Adrenal gland (tissue), 12 donors: ENCODE measurements around the gene RMND5B. TPM values are rescaled to one million over a fixed set of nuclear protein-coding genes. Genes with fewer than 3 reads are reported as not detected.

Experiments
- DNase-seq, 7 donors: peaks; one replicate each; pipeline ENCODE4 v3.0.0-alpha.2; 2019 to 2020
- H3K27ac ChIP-seq, 5 donors: fragments of 200-600 bp; sonication (generic) in 4 of 5; 1 replicate in 3 of 5; 2 replicates in 2 of 5; pipeline versions ENCODE4 v1.5.1 to v1.8.0; 2016 to 2020; ENCODE audit warnings: mild to moderate bottlenecking in 1 of 5
- H3K27me3 ChIP-seq: fragments of 200-600 bp; 2 replicates; pipeline ENCODE4 v1.8.0; 2021
- H3K36me3 ChIP-seq, 2 donors: fragments of 200-600 bp; replicated peaks in 1 of 2; 1 replicate in 1 of 2; 2 replicates in 1 of 2; pipeline versions ENCODE4 v1.5.1 to v1.8.0; 2018 to 2022
- H3K4me1 ChIP-seq, 2 donors: fragments of 200-600 bp; replicated peaks in 1 of 2; 1 replicate in 1 of 2; 2 replicates in 1 of 2; pipeline versions ENCODE4 v1.5.1 to v1.8.0; 2018 to 2021
- H3K4me3 ChIP-seq, 4 donors: fragments of 200-600 bp; sonication (generic) in 3 of 4; one replicate each; pipeline ENCODE4 v1.5.1; 2016 to 2018
- H3K9me3 ChIP-seq, 3 donors: fragments of 200-600 bp; sonication (generic) in 1 of 3; replicated peaks in 1 of 3; 1 replicate in 2 of 3; 2 replicates in 1 of 3; pipeline versions ENCODE4 v1.5.1 to v1.8.0; 2016 to 2021
- CTCF ChIP-seq, 6 experiments: fragments of 450-650 bp in 4 of 6; fragments of 200-600 bp in 2 of 6; sonication (generic) in 1 of 6; IDR thresholded peaks; 1 replicate in 5 of 6; 2 replicates in 1 of 6; pipeline versions ENCODE4 v1.5.1 to v1.8.0; 2016 to 2021; ENCODE audit warnings: antibody characterized with exemption in 6 of 6, mild to moderate bottlenecking in 2 of 6, moderate library complexity in 1 of 6
- POLR2A ChIP-seq, 2 donors: fragments of 450-650 bp; IDR thresholded peaks; one replicate each; pipeline ENCODE4 v1.6.1; 2017; ENCODE audit warnings: antibody characterized with exemption in 2 of 2, mild to moderate bottlenecking in 2 of 2, moderate library complexity in 1 of 2
- WGBS, 4 donors: extraction: QIAGEN DNeasy Blood & Tissue Kit in 2 of 4; methylation state at CpG; one replicate each; pipeline versions ENCODE4 v1.1.5 to v1.1.7; 2013 to 2017; 5-methylcytosine and 5-hydroxymethylcytosine counted together
- intact Hi-C, 2 donors: fragments of 100-400 bp; cut with DNase I; formaldehyde crosslinking; loops; one replicate each; pipeline versions ENCODE4 v1.14.1 to v1.15.0; 2022 to 2023
- polyA plus RNA-seq, 3 donors: library from polyadenylated mRNA; stranded (reverse); fragments of 200-250 nt in 2 of 3; fragments of 350-450 nt in 1 of 3; fragmentation: Illumina TruSeq in 1 of 3; extraction: RNeasy Lipid Tissue Mini Kit (QIAGEN cat#74804) in 1 of 3; gene quantifications; one replicate each; pipeline ENCODE4 v1.2.3, GENCODE V29; 2013 to 2014
- total RNA-seq, 9 donors: library from RNA; depleted of rRNA in 4 of 9; stranded (reverse); fragments of >200 nt in 4 of 9; fragments of 120-200 nt in 1 of 9; fragmentation: NEBNext Ultra II Directional in 1 of 9; extraction: Animal tissue kit (Norgen Biotek cat#: 25700) in 1 of 9; gene quantifications; one replicate each; pipeline versions ENCODE4 v1.1.0 to v1.2.4, GENCODE V29; 2013 to 2023
- donor health status: healthy with polysubstance abuse.
- donor health status: Bipolar disorder and iron deficiency.
- donor health status: DM: yes; HTN: yes; CAD: no.
- donor health status: DM: no; HTN: no; CAD: no.
- donor health status: DM: no; HTN: no; CAD: no.
- donor health status: DM: yes; HTN: yes; CAD: no.

RMND5B gene
- total and polyA plus RNA-seq, 12 donors = 28.1 to 51.4 (median 37.0) TPM

GRCh38 chr5:178180141-178180863 lies 49.5 kb downstream of the RMND5B start:
- intact Hi-C loops = no loop called here
- H3K4me1 ChIP-seq = no peaks in the 10 kb centered on the region
- no peak overlapping the region for H3K4me3 ChIP-seq
- no peak for TF ChIP-seq POLR2A (IDR thresholded peaks at IDR 0.05)
- no peak for TF ChIP-seq CTCF (IDR thresholded peaks at IDR 0.05)
- no peak for DNase-seq
- 34 to 42% (median 38%) methylated on average over 6 to 9 of the region's 9 CpGs for WGBS, 4 donors
- H3K27ac ChIP-seq = no peak overlapping the region
- no peaks in the 10 kb centered on the region for H3K27me3 ChIP-seq
- H3K9me3 ChIP-seq = no peaks in the 10 kb centered on the region
- no peaks in the 10 kb centered on the region for H3K36me3 ChIP-seq

- no peaks in the 10 kb centered on the region for H3K4me1 ChIP-seq
- no peak for TF ChIP-seq CTCF (IDR thresholded peaks at IDR 0.05)
- no peak for TF ChIP-seq POLR2A (IDR thresholded peaks at IDR 0.05)
- H3K27me3 ChIP-seq = no peaks in the 10 kb centered on the region
- no peak for DNase-seq
- H3K27ac ChIP-seq = no peak overlapping the region
- H3K36me3 ChIP-seq = no peaks in the 10 kb centered on the region
- WGBS, 4 donors = 40 to 48% (median 45%) methylated on average over 4 of the region's 4 CpGs
- no peak overlapping the region for H3K4me3 ChIP-seq
- intact Hi-C loops = no loop called here
- no peaks in the 10 kb centered on the region for H3K9me3 ChIP-seq
Observed at GRCh38 chr5:178182158-178182876, 51.5 kb downstream of the RMND5B start.

GRCh38 chr5:178186427-178186826 lies 55.6 kb downstream of the RMND5B start:
- Histone ChIP-seq H3K9me3 (no peaks in the 10 kb centered on the region), H3K27ac (no peak overlapping the region), H3K4me1 (no peaks in the 10 kb centered on the region), H3K4me3 (no peak overlapping the region), H3K27me3 (no peaks in the 10 kb centered on the region), H3K36me3 (no peaks in the 10 kb centered on the region)
- TF ChIP-seq CTCF (IDR thresholded peaks at IDR 0.05) (no peak), POLR2A (IDR thresholded peaks at IDR 0.05) (no peak)
- intact Hi-C loops = no loop called here
- no peak for DNase-seq
- WGBS, 4 donors = 70 to 81% (median 74%) methylated on average over 6 of the region's 6 CpGs

GRCh38 chr5:178187014-178187413 lies 56.2 kb downstream of the RMND5B start, which contains the start of gene GMCL2:
Gene GMCL2 (minus strand): TSS chr5:178187371. CDS start chr5:178187299, 72 bp downstream.
- Histone ChIP-seq H3K27ac (no peak within 1 kb of the TSS), H3K4me3 (no peak within 1 kb of the TSS), H3K27me3 (no peaks in the 10 kb centered on the region), H3K9me3 (no peaks in the 10 kb centered on the region), H3K4me1 (no peaks in the 10 kb centered on the region), H3K36me3 (no peaks in the 10 kb centered on the region)
- 79 to 87% (median 84%) methylated on average over 27 of the region's 27 CpGs for WGBS, 4 donors
- intact Hi-C loops = no loop called here
- DNase-seq = no peak
- TF ChIP-seq CTCF (IDR thresholded peaks at IDR 0.05) (no peak), POLR2A (IDR thresholded peaks at IDR 0.05) (no peak)
